Measurements from ENCODE around the gene ANO2.

The ANO2 gene

DNA sequence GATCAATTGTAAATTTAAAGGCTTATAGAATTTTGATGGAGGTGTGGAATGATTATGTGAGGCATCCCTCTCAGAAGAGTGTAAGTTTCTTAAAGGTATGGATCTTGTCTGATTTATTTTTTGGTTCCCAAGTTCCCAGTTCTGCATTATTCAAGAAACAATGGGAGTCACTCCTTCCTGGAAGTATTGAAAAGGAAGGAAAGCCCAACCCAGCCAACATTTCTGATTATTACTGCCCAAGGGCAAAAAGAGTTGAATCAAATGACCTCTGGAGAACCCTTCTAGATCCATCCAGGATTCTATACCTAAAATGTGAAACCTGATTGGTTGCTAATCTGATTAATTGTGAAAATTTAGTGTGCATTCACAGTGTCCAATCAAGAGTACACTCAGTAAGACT, 166.2 kb downstream of the ANO2 start:
- TF ChIP-seq, protein P1, sequence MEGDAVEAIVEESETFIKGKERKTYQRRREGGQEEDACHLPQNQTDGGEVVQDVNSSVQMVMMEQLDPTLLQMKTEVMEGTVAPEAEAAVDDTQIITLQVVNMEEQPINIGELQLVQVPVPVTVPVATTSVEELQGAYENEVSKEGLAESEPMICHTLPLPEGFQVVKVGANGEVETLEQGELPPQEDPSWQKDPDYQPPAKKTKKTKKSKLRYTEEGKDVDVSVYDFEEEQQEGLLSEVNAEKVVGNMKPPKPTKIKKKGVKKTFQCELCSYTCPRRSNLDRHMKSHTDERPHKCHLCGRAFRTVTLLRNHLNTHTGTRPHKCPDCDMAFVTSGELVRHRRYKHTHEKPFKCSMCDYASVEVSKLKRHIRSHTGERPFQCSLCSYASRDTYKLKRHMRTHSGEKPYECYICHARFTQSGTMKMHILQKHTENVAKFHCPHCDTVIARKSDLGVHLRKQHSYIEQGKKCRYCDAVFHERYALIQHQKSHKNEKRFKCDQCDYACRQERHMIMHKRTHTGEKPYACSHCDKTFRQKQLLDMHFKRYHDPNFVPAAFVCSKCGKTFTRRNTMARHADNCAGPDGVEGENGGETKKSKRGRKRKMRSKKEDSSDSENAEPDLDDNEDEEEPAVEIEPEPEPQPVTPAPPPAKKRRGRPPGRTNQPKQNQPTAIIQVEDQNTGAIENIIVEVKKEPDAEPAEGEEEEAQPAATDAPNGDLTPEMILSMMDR (conservative IDR thresholded peaks at IDR 0.05; ENCODE audit: low read depth, low read length), result no peak
- H3K4me3 ChIP-seq (ENCODE audit: low read length), result no peak overlapping the region
- no peak for DNase-seq (ENCODE audit: low read depth)

DNA sequence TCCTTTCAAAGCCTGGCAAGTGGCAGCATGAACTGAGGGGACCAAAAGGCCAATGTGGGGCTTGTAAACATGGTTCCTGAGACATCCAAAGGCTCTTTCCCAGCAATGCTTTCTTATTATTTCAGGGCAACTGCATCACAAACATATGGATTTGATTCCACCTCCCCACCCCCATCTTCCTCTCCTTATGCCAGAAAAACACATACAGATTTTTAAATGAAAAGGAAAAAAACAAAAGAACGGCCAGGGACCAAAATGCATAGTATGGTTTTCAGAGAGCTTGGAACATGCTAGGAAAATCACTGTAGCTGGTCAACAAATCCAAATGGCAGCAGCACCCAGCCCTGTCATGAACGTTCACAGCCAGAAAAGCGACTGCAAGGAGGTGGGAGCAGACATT, 167.6 kb downstream of the ANO2 start:
- TF ChIP-seq, protein P1 (conservative IDR thresholded peaks at IDR 0.05; ENCODE audit: low read depth, low read length), result no peak
- H3K4me3 ChIP-seq (ENCODE audit: low read length), result no peak overlapping the region
- no peak for DNase-seq (ENCODE audit: low read depth)

DNA sequence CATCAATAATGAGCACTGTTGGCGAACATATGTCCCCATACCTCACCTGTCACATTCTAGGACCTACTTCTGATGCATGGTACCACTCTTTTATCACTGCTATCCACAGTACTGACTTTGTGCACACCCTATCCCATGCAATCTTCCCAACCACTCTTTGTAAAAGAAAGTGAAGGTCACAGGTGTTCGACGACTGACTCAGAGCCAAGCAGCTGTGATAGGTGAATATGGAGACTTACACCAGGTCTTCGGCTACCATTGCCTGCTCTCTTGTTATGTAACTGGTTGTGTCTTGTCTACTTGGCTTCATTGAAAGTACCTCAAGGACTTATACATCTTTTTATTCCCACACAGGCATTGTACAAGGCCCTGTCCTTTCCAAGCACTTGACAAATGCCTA, 169.0 kb downstream of the ANO2 start:
- TF ChIP-seq, protein P1 (conservative IDR thresholded peaks at IDR 0.05; ENCODE audit: low read depth, low read length), result no peak
- no peak for DNase-seq (ENCODE audit: low read depth)
- H3K4me3 ChIP-seq (ENCODE audit: low read length), result no peak overlapping the region

DNA sequence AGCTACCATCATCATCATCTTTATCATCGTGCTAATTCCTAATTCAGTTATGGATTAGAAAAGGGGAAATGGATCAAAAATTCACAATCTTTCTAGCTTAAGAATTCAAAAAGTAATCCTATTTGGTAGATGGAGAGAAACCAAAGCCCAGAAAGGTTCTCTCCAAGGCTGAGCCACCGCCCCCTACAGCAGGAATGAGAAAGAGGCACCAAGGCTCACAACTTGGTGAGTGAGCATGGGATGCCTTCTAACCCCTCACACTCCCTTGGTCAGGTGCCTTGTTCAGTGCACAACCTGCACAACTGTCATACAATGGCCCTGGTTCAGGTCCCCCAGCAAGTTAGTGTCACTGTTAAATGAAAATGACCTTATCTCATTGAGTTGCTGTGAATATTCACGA, 171.5 kb downstream of the ANO2 start:
- TF ChIP-seq, protein P1 (conservative IDR thresholded peaks at IDR 0.05; ENCODE audit: low read depth, low read length), result no peak
- no peak for DNase-seq (ENCODE audit: low read depth)
- H3K4me3 ChIP-seq (ENCODE audit: low read length), result no peak overlapping the region

DNA sequence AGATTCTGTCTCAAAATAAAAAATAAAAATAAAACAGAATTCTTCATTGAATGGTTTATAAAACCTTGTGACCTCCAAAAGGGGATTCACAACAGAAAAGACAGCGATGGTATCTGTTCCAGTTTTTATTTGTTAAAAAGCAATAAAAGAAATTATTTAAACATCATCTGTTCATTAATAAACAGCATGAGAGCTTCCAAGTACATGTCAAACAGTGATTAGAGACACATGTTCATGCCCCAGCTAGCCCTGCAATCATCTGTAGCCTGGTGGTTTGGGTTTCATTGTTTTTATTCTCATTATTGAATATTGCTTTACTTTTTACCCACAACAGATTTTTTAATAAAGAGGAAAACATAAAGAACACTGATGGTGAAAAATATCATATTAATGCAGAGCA, 173.3 kb downstream of the ANO2 start:
- no peak for DNase-seq (ENCODE audit: low read depth)

DNA sequence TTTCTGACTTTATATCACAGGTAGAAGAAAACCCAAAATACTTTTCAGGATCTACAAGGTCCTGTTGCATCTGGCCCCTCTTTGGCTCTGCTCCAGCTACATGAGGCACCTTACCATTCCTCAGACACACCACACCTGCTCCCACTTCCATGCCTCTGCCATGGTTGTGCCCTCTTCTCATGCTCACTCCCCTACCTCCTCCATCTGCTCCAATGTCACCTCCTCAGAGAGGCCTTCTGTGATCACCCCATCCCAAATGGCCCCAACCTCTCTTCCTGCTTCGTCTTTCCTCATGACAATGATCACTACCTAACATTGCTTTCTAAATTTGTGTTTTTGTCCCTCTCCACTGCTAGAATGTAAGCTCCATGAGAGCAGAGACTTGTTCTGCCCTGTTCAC, 174.3 kb downstream of the ANO2 start:
- TF ChIP-seq, protein P1 (conservative IDR thresholded peaks at IDR 0.05; ENCODE audit: low read depth, low read length), result no peak
- no peak overlapping the region for H3K4me3 ChIP-seq (ENCODE audit: low read length)
- DNase-seq (ENCODE audit: low read depth), result no peak

More for the DNA sequence above, 173.3 kb downstream of the ANO2 start:
- H3K4me3 ChIP-seq (ENCODE audit: low read length), result no peak overlapping the region
- TF ChIP-seq, protein P1 (conservative IDR thresholded peaks at IDR 0.05; ENCODE audit: low read depth, low read length), result no peak

DNA sequence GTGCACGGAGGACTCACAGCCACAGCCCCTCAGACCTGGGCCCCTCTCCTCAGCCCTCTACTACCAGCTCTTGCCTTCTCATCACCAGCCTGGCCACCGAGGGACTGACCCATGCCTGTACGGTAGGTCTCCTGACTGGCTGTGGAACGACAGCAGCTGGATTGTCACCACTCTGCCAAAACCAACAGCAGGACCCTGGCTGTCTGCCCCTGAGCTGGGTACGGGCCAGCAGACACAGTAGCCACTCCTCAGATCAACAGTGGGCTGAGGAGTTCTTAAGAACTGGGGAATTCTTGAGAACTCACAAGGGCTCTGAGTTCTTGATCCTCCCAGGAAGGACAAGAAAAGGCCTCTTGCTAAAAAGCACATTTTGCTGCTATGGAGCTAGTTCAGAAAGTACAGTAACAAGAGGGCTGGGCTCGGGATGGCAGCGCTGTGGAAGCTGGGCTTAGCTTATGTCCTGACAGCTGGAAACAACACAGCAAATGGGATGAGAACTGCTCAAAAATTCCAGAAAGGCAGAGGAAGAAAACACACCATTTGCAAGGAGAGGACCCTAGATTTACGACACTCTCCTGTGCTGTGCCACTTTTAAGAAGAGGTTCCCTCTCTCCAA, 176.4 kb downstream of the ANO2 start:
- DNase-seq (ENCODE audit: low read depth), result no peak
- TF ChIP-seq, protein P1 (conservative IDR thresholded peaks at IDR 0.05; ENCODE audit: low read depth, low read length), result no peak
- no peak overlapping the region for H3K4me3 ChIP-seq (ENCODE audit: low read length)
